GM18505 (cell line): ENCODE measurements around the gene ACOX3.

Experiments used
- ATAC-seq: cut with Tn5 transposase; IDR thresholded peaks from one replicate; pipeline ENCODE4 v1.9.1; 2021; ENCODE audit not compliant: unreplicated experiment
- POLR2A ChIP-seq: IDR thresholded peaks from 4 replicates; pipeline ENCODE4 v1.6.1; 2011; ENCODE audit warnings: borderline replicate concordance; ENCODE audit not compliant: insufficient read depth, insufficient read length; ENCODE audit errors: extremely low read depth

The ACOX3 gene

GRCh38 chr4:8334786-8335460 lies 105.6 kb downstream of the ACOX3 start:
- ATAC-seq: no peak
- no peak for TF ChIP-seq POLR2A

DNA sequence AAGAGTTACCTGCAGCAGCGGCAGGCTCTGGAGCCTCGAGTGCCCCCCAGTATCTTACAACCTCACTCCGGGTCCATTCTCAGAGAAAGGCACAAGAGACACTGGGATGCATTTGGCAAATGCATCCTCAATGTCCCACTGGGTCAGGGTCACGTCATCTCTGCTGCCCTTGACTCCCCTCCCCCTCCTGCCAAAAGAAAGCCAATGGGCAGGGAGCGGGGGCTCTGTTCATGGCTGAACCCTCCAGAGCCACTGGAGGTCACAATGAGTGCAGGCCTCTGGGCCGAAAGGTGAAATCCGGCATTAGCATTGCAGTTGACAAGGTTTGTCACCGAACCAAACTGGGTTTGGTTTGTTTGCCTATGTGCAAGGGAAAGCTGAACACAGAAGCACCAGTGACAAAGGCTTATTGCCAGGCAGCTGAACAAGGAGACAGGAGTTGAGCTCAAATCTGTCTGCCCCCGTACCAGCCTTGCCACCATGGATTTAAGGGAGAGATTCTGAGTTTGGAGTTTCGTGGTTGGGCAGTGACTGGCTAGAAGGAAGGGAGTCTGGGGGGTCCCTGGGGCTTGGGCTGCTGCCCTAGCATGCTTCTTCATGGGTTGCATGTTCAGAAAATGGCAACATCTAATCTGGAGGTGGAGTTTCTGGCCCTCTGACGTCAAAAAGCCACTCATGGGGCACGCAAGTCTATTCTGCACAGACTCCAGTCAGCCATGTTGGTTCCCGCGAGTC lies 106.6 kb downstream of the ACOX3 start:
- no peak for TF ChIP-seq POLR2A
- no peak for ATAC-seq

DNA sequence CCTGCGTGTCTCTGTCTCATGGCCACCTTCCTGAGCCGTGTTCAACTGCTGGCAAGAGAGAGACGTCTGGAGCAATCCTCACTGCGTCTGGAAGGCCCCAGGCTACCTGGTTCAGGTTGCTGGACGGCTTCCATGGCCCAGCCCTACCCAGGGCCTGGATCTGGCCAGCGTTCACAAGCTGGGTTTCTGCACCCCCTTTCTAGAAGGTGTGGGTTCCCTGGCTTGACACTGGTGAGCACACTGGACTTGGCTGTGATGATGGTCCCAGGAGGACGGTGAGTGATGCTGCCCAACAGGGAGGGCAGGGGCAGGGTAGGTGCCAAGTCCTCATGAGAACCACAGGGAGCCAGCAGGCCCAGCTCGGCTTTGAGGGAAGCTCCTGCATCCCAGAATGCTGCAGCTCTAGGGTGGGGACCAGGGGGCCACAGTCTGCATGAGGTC lies 107.6 kb downstream of the ACOX3 start:
- TF ChIP-seq POLR2A: no peak
- ATAC-seq: no peak

DNA sequence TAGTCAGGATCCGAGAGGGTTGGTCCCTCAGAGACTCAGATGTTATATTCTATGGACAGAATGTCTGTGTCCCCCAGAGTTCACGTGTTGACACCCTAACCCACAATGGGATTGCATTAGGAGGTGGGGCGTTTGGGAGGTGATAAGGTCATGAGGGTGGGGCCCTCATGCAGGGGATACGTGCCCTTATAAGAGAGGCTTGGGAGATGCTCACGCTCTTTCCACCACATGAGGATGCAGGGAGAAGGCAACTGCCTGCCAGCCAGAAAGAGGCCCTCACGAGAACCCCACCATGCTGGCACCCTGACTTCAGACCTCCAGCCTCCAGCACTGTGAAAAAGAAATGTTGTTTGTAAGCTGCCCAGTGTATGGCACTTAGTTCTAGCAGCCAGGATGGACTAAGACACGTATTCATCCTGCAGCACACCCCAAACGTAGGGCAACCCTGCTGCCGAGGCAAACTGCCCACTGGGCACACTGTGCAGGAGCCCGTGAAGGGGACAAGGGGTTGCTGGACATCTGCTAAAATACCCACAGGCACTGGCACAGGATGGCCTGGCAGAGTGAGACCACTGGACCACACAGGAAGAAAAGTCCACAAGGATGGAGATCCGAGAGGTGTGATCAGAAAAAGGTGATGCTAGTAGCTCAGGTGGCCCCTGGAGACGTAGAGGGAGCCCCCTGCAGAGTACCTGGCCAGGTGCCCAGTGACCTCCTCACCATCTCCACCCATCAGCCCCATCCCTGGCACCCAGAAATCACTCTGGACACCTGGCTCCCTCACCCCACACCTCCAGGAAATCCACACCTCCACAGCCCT lies 108.3 kb downstream of the ACOX3 start:
- no peak for TF ChIP-seq POLR2A
- ATAC-seq: no peak

DNA sequence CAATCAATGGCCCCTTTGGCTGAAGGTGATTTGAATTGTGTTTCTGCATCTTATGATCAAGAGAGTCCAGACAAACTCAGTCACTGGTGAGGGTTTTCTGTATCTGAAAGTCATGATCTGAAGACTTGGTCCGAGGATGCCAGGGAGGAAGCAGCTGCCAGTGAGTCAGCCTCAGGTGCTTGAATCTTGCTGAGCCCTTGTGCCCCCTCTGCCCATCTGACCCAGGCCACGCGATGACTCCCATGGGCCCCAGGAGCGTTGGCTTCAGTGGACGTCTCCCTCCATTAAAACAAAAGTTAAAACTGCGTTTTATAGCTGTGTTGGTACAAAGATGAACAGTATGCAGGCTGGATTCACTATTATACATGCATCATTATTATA lies 109.0 kb downstream of the ACOX3 start:
- ATAC-seq: no peak
- no peak for TF ChIP-seq POLR2A

- no peak for ATAC-seq
- no peak for TF ChIP-seq POLR2A
Measured at GRCh38 chr4:8330821-8331574, 109.5 kb downstream of the ACOX3 start.

DNA sequence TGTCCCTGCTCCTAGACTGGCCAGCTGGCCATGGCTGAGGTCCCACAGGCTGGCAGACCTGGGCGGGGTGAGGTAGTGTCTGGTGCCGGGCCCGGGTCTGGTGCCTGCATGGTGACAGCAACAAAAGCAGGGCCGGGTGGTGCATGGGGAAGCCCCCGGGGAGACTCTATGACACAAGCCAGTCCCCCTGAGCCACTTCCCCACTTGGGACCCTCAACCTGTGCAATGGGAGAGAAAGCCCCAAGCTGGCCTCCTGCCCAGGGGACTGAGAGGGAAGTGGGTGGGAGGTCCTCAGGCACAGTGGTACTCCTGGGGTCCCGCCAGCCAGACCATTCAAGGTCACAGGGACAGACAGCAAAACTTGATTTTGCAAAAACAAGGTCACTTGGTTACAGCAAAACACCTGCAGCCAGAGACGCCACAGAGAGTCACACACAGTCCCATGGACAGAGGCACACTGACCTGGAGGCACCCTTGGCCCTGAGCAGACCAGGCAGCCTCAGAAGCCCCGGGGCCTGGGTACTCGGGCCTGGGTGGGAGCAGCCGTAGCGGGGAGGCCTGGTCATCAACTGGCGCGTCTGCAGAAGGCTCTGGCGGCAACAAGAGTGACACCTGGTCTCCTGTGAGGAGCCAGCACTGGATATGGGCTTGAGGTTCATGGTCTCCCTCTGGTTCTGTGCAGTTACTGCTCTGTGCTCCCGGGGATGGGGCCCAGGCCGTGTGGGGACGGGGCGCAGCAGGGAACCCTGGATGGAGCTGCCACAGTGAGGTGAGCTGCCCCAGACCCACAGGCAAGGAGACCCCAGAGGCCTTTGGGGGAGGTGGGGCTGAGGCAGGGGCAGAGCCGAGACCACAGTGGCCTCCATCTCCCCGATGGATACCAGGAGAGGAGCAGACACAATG lies 110.4 kb downstream of the ACOX3 start:
- ATAC-seq: no peak
- no peak for TF ChIP-seq POLR2A

- ATAC-seq: no peak
- TF ChIP-seq POLR2A: no peak
Measured at GRCh38 chr4:8329560-8329858, 111.0 kb downstream of the ACOX3 start.

DNA sequence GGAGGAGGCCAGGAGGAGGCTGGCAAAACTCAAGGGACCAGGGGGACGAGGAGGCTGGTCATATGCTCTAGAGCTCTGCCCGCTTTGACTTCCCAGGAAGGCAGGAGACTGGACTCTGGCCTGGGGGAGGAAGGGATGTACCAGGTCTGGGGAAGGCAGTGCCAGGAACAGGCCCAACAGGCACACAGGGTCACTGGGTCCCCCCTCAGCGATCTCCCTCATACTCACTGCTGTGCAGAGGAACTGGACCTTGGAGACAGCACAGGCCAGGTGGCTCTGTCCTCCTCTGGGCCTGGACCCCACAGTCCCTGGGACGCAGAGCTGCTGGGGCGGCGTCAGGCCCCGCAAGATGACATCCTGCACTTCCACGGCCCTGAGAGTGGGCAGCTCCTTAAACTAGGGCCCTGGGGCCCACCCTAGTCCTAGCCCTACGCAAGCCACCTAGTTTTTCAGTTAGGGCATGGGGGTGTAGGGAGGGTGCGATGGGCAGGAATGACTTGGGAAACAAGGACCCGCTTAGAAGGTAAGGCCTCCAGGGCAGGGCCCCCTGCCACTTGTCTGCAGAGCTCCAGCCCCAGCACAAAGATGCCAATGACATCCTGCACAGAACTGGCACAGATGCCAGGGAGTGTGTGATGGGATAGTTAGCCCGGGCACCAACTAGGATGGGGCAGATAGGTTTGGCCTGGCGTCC lies 111.5 kb downstream of the ACOX3 start:
- no peak for TF ChIP-seq POLR2A
- ATAC-seq: no peak

GRCh38 chr4:8328456-8328855 lies 112.1 kb downstream of the ACOX3 start:
- TF ChIP-seq POLR2A: no peak
- ATAC-seq: no peak

DNA sequence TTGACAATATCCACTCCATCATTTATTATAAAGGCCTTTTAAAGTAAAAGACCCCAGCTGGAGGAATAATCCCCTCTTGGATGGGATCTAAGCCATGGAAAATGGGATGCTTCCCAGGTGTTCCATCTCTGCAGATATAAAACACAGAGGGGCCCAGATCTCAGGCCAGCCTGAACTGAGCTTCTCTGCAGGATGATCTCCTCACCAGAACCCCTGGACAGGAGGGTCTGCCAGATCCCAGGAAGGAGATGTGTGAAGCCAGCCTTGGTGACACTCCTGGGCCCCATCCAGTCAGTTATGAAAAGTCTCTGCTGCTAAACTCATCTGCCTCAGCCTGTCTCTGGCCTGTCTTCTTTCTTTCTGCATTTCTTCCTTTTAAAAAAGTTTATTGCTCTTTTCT lies 114.3 kb downstream of the ACOX3 start:
- no peak for ATAC-seq
- no peak for TF ChIP-seq POLR2A
